Smooth muscle cell (in vitro differentiated cells): ENCODE measurements around the gene IL4. TPM values are rescaled to one million over a fixed set of nuclear protein-coding genes. Genes with fewer than 3 reads are reported as not detected.

Experiments used
- DNase-seq: peaks from one replicate; lab custom pipeline; 2025; ENCODE audit not compliant: unreplicated experiment; lab: John Stamatoyannopoulos, UW
- H2AFZ ChIP-seq: fragments of 200-600 bp; sonication (generic); 2 replicates; pipeline ENCODE4 v1.6.0; 2016; ENCODE audit warnings: antibody characterized with exemption, low read depth, mild to moderate bottlenecking
- H3F3A ChIP-seq: fragments of 200-600 bp; sonication (generic); 2 replicates; pipeline ENCODE4 v1.6.0; 2017; ENCODE audit warnings: antibody characterized with exemption, low read depth
- H3K27ac ChIP-seq: fragments of 200-600 bp; sonication (generic); 2 replicates; pipeline ENCODE4 v1.5.1; 2016; ENCODE audit warnings: low read depth, mild to moderate bottlenecking
- H3K27me3 ChIP-seq: fragments of 200-600 bp; sonication (generic); 2 replicates; pipeline ENCODE4 v1.6.1; 2016; ENCODE audit warnings: low read depth, mild to moderate bottlenecking
- H3K36me3 ChIP-seq: fragments of 200-600 bp; sonication (generic); 2 replicates; pipeline ENCODE4 v1.5.1; 2016; ENCODE audit warnings: low read depth
- H3K4me1 ChIP-seq: fragments of 200-600 bp; sonication (generic); 2 replicates; pipeline ENCODE4 v1.5.1; 2016; ENCODE audit warnings: low read depth
- H3K4me2 ChIP-seq: fragments of 200-600 bp; sonication (generic); 2 replicates; pipeline ENCODE4 v1.6.0; 2016; ENCODE audit warnings: mild to moderate bottlenecking
- H3K4me3 ChIP-seq: fragments of 200-600 bp; sonication (generic); 2 replicates; pipeline ENCODE4 v1.5.1; 2016; ENCODE audit warnings: mild to moderate bottlenecking
- H3K79me2 ChIP-seq: fragments of 200-600 bp; sonication (generic); 2 replicates; pipeline ENCODE4 v1.6.0; 2016; ENCODE audit warnings: low read depth, mild to moderate bottlenecking
- H3K9ac ChIP-seq: fragments of 200-600 bp; sonication (generic); 2 replicates; pipeline ENCODE4 v1.6.0; 2016; ENCODE audit warnings: low read depth
- H3K9me3 ChIP-seq: fragments of 200-600 bp; sonication (generic); replicated peaks from 2 replicates; pipeline ENCODE4 v1.5.1; 2016; ENCODE audit warnings: low read depth
- H4K20me1 ChIP-seq: fragments of 200-600 bp; sonication (generic); 2 replicates; pipeline ENCODE4 v1.6.0; 2016; ENCODE audit warnings: low read depth
- WGBS: methylation state at CpG from one replicate; pipeline ENCODE4 v1.1.7; 2016; ENCODE audit warnings: low lambda C conversion rate; 5-methylcytosine and 5-hydroxymethylcytosine counted together
- polyA plus RNA-seq: library from polyadenylated mRNA; unstranded; fragments of >200 nt; fragmentation: Nextera tagmentation; extraction: Ambion mirVana; gene quantifications from 2 replicates; pipeline ENCODE4 v1.2.1, GENCODE V29; 2016
- total RNA-seq: library from RNA; depleted of rRNA; stranded (reverse); fragments of >200 nt; gene quantifications from 2 replicates; pipeline ENCODE4 v1.2.3, GENCODE V29; 2014
- TF ChIP-seq, protein P1 (sequence below): fragments of 200-600 bp; sonication (generic); IDR thresholded peaks from 2 replicates; pipeline ENCODE4 v1.5.1; 2017; ENCODE audit warnings: borderline replicate concordance, mild to moderate bottlenecking, antibody characterized with exemption; ENCODE audit not compliant: insufficient read depth, poor library complexity, severe bottlenecking

The IL4 gene
- total and polyA plus RNA-seq, 2 experiments from 2014 or later, result not detected

DNA sequence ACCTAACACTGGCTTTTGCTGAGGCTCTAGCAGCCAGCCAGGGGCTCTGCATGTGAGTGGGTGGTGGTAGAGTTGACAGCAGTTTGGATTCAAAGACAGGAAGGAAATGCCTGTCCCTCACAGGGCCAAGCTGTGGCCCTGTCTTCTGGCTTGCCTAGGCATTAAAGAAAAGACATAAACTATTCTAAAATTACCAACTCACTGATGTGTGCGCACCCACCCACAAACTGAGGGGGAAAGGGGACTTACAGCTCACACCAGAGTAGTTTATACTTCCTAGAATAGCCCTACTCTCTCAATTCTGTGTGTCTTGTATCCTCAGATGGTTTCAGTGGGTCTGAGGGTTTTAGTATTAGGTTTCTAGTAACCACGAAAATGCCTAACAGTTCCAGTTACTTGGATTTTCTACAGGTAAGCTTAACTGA is 34.1 kb upstream of the IL4 start:
- DNase-seq, result no peak
- no peaks in the 10 kb centered on the region for H3K9me3 ChIP-seq
- 85% methylated on average over 2 of the region's 2 CpGs for WGBS
- no peak overlapping the region for H3K4me3 ChIP-seq
- H3K9ac ChIP-seq, result no peak overlapping the region
- no peak overlapping the region for H2AFZ ChIP-seq
- H3F3A ChIP-seq, result no peaks in the 10 kb centered on the region
- no peak overlapping the region for H3K27ac ChIP-seq
- H3K36me3 ChIP-seq, result peaks cover 15% of the 10 kb centered on the region
- TF ChIP-seq, protein P1, sequence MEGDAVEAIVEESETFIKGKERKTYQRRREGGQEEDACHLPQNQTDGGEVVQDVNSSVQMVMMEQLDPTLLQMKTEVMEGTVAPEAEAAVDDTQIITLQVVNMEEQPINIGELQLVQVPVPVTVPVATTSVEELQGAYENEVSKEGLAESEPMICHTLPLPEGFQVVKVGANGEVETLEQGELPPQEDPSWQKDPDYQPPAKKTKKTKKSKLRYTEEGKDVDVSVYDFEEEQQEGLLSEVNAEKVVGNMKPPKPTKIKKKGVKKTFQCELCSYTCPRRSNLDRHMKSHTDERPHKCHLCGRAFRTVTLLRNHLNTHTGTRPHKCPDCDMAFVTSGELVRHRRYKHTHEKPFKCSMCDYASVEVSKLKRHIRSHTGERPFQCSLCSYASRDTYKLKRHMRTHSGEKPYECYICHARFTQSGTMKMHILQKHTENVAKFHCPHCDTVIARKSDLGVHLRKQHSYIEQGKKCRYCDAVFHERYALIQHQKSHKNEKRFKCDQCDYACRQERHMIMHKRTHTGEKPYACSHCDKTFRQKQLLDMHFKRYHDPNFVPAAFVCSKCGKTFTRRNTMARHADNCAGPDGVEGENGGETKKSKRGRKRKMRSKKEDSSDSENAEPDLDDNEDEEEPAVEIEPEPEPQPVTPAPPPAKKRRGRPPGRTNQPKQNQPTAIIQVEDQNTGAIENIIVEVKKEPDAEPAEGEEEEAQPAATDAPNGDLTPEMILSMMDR, result no peak
- H4K20me1 ChIP-seq, result no peaks in the 10 kb centered on the region
- H3K4me1 ChIP-seq, result no peaks in the 10 kb centered on the region
- H3K27me3 ChIP-seq, result no peaks in the 10 kb centered on the region
- H3K79me2 ChIP-seq, result no peaks in the 10 kb centered on the region
- no peak overlapping the region for H3K4me2 ChIP-seq

GRCh38 chr5:132640613-132641012 is 33.2 kb upstream of the IL4 start:
- no peaks in the 10 kb centered on the region for H3K9me3 ChIP-seq
- no peaks in the 10 kb centered on the region for H3K79me2 ChIP-seq
- H3K4me3 ChIP-seq, result no peak overlapping the region
- no peak overlapping the region for H3K27ac ChIP-seq
- no peaks in the 10 kb centered on the region for H3F3A ChIP-seq
- 93% methylated on average over 4 of the region's 4 CpGs for WGBS
- DNase-seq, result no peak
- H2AFZ ChIP-seq, result no peak overlapping the region
- peaks cover 15% of the 10 kb centered on the region for H3K36me3 ChIP-seq
- H3K27me3 ChIP-seq, result no peaks in the 10 kb centered on the region
- no peak overlapping the region for H3K4me2 ChIP-seq
- TF ChIP-seq, protein P1, result no peak
- H3K9ac ChIP-seq, result no peak overlapping the region
- H3K4me1 ChIP-seq, result no peaks in the 10 kb centered on the region
- no peaks in the 10 kb centered on the region for H4K20me1 ChIP-seq

DNA sequence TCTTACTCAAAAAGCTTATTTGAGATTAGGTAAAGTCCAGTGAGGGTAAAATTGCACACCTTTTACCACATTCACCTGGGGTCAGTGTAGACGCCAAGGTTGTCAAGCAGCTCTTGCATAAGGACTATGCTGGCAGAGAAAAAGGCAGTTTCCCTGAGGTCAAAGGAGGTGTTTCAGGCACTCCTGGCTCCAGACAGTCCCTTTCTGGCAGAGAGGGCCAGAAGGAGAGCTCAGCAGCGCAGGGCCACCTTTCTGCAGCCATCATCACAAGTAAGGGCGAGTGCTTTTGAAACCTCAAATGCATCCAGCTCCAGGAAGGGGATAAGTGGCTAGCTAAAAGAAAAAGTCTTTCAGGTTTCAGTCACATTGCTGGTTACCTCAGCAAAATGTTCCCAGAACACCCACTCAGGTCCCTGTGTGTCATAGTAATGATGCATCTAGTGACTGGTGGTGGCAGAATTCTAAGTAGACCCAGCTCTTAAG is 32.5 kb upstream of the IL4 start:
- no peak overlapping the region for H3K27ac ChIP-seq
- WGBS, result 97% methylated on average over 3 of the region's 3 CpGs
- H3K4me3 ChIP-seq, result no peak overlapping the region
- H3K9me3 ChIP-seq, result no peaks in the 10 kb centered on the region
- no peaks in the 10 kb centered on the region for H4K20me1 ChIP-seq
- H2AFZ ChIP-seq, result no peak overlapping the region
- no peaks in the 10 kb centered on the region for H3K4me1 ChIP-seq
- no peaks in the 10 kb centered on the region for H3K27me3 ChIP-seq
- H3K9ac ChIP-seq, result no peak overlapping the region
- no peaks in the 10 kb centered on the region for H3K79me2 ChIP-seq
- H3K4me2 ChIP-seq, result no peak overlapping the region
- DNase-seq, result no peak
- H3K36me3 ChIP-seq, result peaks cover 15% of the 10 kb centered on the region
- TF ChIP-seq, protein P1, result no peak
- H3F3A ChIP-seq, result no peaks in the 10 kb centered on the region

- Histone ChIP-seq H3K4me1 (no peaks in the 10 kb centered on the region), H3K36me3 (peaks cover 15% of the 10 kb centered on the region), H4K20me1 (no peaks in the 10 kb centered on the region), H3K9ac (no peak overlapping the region), H3K9me3 (no peaks in the 10 kb centered on the region), H3K79me2 (no peaks in the 10 kb centered on the region), H3K4me2 (no peak overlapping the region), H3F3A (no peaks in the 10 kb centered on the region), H3K27me3 (no peaks in the 10 kb centered on the region), H3K27ac (no peak overlapping the region), H2AFZ (no peak overlapping the region), H3K4me3 (no peak overlapping the region)
- TF ChIP-seq, protein P1, result no peak
- no peak for DNase-seq
- 99% methylated on average over 3 of the region's 3 CpGs for WGBS
Measured at GRCh38 chr5:132641841-132642240, 31.9 kb upstream of the IL4 start.
